ENCODE results near the gene MMP13. TPM values are rescaled to one million over a fixed set of nuclear protein-coding genes. Genes with fewer than 3 reads are reported as not detected.
"Not testable (repeated sequence)": the region's sequence is repeated elsewhere in the genome, so short reads cannot be mapped to it uniquely, and the experiment has no call there.

MMP13 gene
- 0.98 TPM for total RNA-seq

GRCh38 chr11:102955624-102956023, at the start of gene MMP13:
TSS of gene MMP13 (minus strand) at chr11:102955732. CDS start at chr11:102955705, 27 bp downstream.
- no peaks in the 10 kb centered on the region for H3K9me3 ChIP-seq
- DNase-seq (ENCODE audit: extremely low spot score in 2 of 2), result no peak
- no peaks in the 10 kb centered on the region for H3K4me1 ChIP-seq
- H3K4me3 ChIP-seq, result no peak within 1 kb of the TSS
- no peaks in the 10 kb centered on the region for H3K27me3 ChIP-seq
- no peaks in the 10 kb centered on the region for H3K36me3 ChIP-seq
- intact Hi-C loops (cut with DNase I), result no loop called here
- H3K27ac ChIP-seq, result no peak within 1 kb of the TSS
- no peak for TF ChIP-seq POLR2A (IDR thresholded peaks at IDR 0.05)
- TF ChIP-seq POLR2AphosphoS5 (IDR thresholded peaks at IDR 0.05; ENCODE audit: insufficient read depth in 1 of 2, low read depth in 1 of 2), result no peak
- no peak for TF ChIP-seq CTCF (IDR thresholded peaks at IDR 0.05)

GRCh38 chr11:103004234-103004633, 48.7 kb upstream of the MMP13 start:
- H3K27ac ChIP-seq; H3K36me3 ChIP-seq; H3K9me3 ChIP-seq; H3K27me3 ChIP-seq; intact Hi-C loops (cut with DNase I); H3K4me3 ChIP-seq; H3K4me1 ChIP-seq; DNase-seq (ENCODE audit: extremely low spot score in 2 of 2): not testable (repeated sequence)

- intact Hi-C loops (cut with DNase I), result no loop called here
- Histone ChIP-seq H3K4me1 (no peaks in the 10 kb centered on the region), H3K4me3 (no peak overlapping the region), H3K27me3 (no peaks in the 10 kb centered on the region), H3K36me3 (no peaks in the 10 kb centered on the region), H3K27ac (no peak overlapping the region), H3K9me3 (no peaks in the 10 kb centered on the region)
- DNase-seq (ENCODE audit: extremely low spot score in 2 of 2), result no peak
- TF ChIP-seq POLR2A (IDR thresholded peaks at IDR 0.05) (no peak), CTCF (IDR thresholded peaks at IDR 0.05) (no peak), POLR2AphosphoS5 (IDR thresholded peaks at IDR 0.05; ENCODE audit: insufficient read depth in 1 of 2, low read depth in 1 of 2) (no peak)
These were observed 38.6 kb upstream of the MMP13 start for GRCh38 chr11:102994105-102994504.

- DNase-seq (ENCODE audit: extremely low spot score in 2 of 2), result no peak
- Histone ChIP-seq H3K27me3 (no peaks in the 10 kb centered on the region), H3K9me3 (no peaks in the 10 kb centered on the region), H3K36me3 (no peaks in the 10 kb centered on the region), H3K4me1 (no peaks in the 10 kb centered on the region), H3K4me3 (no peak overlapping the region), H3K27ac (no peak overlapping the region)
- intact Hi-C loops (cut with DNase I), result no loop called here
- TF ChIP-seq POLR2A (IDR thresholded peaks at IDR 0.05), result no peak
- TF ChIP-seq POLR2AphosphoS5 (IDR thresholded peaks at IDR 0.05; ENCODE audit: insufficient read depth in 1 of 2, low read depth in 1 of 2), result no peak
- TF ChIP-seq CTCF (IDR thresholded peaks at IDR 0.05), result no peak
These were observed 36.2 kb upstream of the MMP13 start for GRCh38 chr11:102991776-102992175.

- Histone ChIP-seq H3K27ac (no peak overlapping the region), H3K36me3 (no peaks in the 10 kb centered on the region), H3K4me1 (no peaks in the 10 kb centered on the region), H3K9me3 (no peaks in the 10 kb centered on the region), H3K27me3 (no peaks in the 10 kb centered on the region), H3K4me3 (no peak overlapping the region)
- no peak for TF ChIP-seq POLR2AphosphoS5 (IDR thresholded peaks at IDR 0.05; ENCODE audit: insufficient read depth in 1 of 2, low read depth in 1 of 2)
- TF ChIP-seq CTCF (IDR thresholded peaks at IDR 0.05), result no peak
- no peak for TF ChIP-seq POLR2A (IDR thresholded peaks at IDR 0.05)
- no peak for DNase-seq (ENCODE audit: extremely low spot score in 2 of 2)
- intact Hi-C loops (cut with DNase I), result no loop called here
These were observed 34.6 kb upstream of the MMP13 start for GRCh38 chr11:102990145-102990544.
